ENCODE results near the gene STK26. TPM values are rescaled to one million over a fixed set of nuclear protein-coding genes. Genes with fewer than 3 reads are reported as not detected.

The STK26 gene
- total and polyA plus RNA-seq, 2 experiments from 2014 or later, result 65.2 to 110 TPM

DNA sequence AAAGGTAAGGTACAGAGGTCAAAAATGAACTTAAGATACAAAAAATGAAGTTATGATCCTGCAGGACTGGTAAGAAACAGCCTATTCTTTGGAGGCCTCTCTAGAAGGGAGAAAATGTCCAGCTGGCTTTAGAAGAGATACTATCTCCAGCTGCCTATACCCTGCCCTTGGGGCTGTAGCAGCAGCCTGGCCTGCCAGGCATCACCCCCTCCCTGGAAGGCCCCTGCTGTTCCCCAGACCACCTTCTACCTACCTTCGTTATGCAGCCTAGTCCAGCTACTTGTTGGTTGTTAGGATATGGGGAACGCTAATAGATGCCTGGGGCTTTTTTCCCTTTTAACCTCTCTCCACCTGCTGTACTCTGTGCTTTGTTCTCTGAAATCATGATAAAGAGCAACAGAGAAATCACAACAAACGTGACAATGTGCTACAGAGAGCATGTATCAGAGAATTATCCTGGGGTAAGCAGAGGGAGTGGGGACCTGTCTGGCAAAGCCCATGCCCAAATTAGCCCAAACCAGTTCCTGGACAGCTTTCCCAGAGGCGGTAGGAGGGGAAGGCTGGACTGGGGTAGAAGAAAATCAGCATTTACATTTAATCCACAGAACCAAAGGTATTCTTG, 70.2 kb downstream of the STK26 start:
- no peak for ATAC-seq
- H3K36me3 Mint-ChIP-seq (ENCODE audit: low read depth), result no peaks in the 10 kb centered on the region
- H3K27ac Mint-ChIP-seq, result no peak overlapping the region

DNA sequence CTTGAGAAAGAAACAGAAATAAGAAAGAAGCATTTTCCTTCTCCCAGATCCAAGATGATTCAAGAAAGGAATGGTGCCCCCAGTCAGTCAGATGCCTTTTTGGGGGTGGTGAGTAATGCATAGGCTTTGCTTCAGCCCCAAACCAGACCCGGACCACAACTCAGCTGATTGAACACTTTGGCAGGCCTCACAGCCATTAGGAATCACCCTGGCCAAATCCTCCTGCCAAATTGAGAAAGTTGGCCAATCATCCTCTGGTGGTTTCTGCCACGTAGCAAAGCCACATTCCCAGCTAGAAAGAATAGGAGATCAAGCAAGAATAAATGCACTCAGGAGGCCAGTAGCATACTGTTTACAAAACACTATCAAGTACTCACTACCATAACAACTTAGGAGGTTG, 71.1 kb downstream of the STK26 start:
- H3K4me1 Mint-ChIP-seq, result 0 out of 3 replicates have a peak, but pooled peaks cover 3% of the 10 kb centered on the region
- H3K4me2 ChIP-seq, result no peak overlapping the region
- H3K4me3 Mint-ChIP-seq, result no peak overlapping the region
- H3K9me2 ChIP-seq (ENCODE audit: insufficient read depth), result no peaks in the 10 kb centered on the region
- H3K27ac Mint-ChIP-seq, result no peak overlapping the region
- H3K36me3 ChIP-seq (ENCODE audit: insufficient read depth), result no peaks in the 10 kb centered on the region
- DNase-seq (ENCODE audit: low spot score), result no peak
- no peaks in the 10 kb centered on the region for H3F3A ChIP-seq (replicated peaks; ENCODE audit: low read depth)
- H3K27me3 ChIP-seq (ENCODE audit: insufficient read depth), result no peaks in the 10 kb centered on the region
- no peaks in the 10 kb centered on the region for H3K9me3 Mint-ChIP-seq
- no peaks in the 10 kb centered on the region for H3K79me2 ChIP-seq (replicated peaks; ENCODE audit: insufficient read depth)
- H2AFZ ChIP-seq, result no peak overlapping the region
- H3K36me3 Mint-ChIP-seq (ENCODE audit: low read depth), result no peaks in the 10 kb centered on the region
- H4K20me1 ChIP-seq (replicated peaks; ENCODE audit: insufficient read depth), result no peaks in the 10 kb centered on the region
- no peaks in the 10 kb centered on the region for H3K4me1 ChIP-seq (ENCODE audit: insufficient read depth)
- H3K27me3 Mint-ChIP-seq (ENCODE audit: insufficient read depth, low read depth, poor library complexity), result no peaks in the 10 kb centered on the region
- H3K4me3 ChIP-seq, result no peak overlapping the region
- no peak for ATAC-seq
- no peak overlapping the region for H3K27ac ChIP-seq (ENCODE audit: low read depth)
- TF ChIP-seq, protein P1, sequence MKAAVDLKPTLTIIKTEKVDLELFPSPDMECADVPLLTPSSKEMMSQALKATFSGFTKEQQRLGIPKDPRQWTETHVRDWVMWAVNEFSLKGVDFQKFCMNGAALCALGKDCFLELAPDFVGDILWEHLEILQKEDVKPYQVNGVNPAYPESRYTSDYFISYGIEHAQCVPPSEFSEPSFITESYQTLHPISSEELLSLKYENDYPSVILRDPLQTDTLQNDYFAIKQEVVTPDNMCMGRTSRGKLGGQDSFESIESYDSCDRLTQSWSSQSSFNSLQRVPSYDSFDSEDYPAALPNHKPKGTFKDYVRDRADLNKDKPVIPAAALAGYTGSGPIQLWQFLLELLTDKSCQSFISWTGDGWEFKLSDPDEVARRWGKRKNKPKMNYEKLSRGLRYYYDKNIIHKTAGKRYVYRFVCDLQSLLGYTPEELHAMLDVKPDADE (IDR thresholded peaks at IDR 0.05), result no peak
- TF ChIP-seq, protein P2, sequence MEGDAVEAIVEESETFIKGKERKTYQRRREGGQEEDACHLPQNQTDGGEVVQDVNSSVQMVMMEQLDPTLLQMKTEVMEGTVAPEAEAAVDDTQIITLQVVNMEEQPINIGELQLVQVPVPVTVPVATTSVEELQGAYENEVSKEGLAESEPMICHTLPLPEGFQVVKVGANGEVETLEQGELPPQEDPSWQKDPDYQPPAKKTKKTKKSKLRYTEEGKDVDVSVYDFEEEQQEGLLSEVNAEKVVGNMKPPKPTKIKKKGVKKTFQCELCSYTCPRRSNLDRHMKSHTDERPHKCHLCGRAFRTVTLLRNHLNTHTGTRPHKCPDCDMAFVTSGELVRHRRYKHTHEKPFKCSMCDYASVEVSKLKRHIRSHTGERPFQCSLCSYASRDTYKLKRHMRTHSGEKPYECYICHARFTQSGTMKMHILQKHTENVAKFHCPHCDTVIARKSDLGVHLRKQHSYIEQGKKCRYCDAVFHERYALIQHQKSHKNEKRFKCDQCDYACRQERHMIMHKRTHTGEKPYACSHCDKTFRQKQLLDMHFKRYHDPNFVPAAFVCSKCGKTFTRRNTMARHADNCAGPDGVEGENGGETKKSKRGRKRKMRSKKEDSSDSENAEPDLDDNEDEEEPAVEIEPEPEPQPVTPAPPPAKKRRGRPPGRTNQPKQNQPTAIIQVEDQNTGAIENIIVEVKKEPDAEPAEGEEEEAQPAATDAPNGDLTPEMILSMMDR (conservative IDR thresholded peaks at IDR 0.05; ENCODE audit: low read depth in 2 of 2), result no peak
- TF ChIP-seq POLR2AphosphoS5 (IDR thresholded peaks at IDR 0.05; ENCODE audit: low read depth) (no peak), NANOG (IDR thresholded peaks at IDR 0.05; ENCODE audit: borderline replicate concordance) (no peak), ZNF331 (CRISPR knock-in tag; IDR thresholded peaks at IDR 0.05; ENCODE audit: low read depth) (no peak), CREB1 (CRISPR knock-in tag; IDR thresholded peaks at IDR 0.05; ENCODE audit: low read depth) (no peak), JUNB (IDR thresholded peaks at IDR 0.05; ENCODE audit: unreplicated experiment) (no peak), ZNF114 (CRISPR knock-in tag; IDR thresholded peaks at IDR 0.05) (no peak), EZH2phosphoT487 (IDR thresholded peaks at IDR 0.05; ENCODE audit: unreplicated experiment) (no peak), STAT1 (IDR thresholded peaks at IDR 0.05; ENCODE audit: unreplicated experiment) (no peak)
- TF ChIP-seq, protein P3, sequence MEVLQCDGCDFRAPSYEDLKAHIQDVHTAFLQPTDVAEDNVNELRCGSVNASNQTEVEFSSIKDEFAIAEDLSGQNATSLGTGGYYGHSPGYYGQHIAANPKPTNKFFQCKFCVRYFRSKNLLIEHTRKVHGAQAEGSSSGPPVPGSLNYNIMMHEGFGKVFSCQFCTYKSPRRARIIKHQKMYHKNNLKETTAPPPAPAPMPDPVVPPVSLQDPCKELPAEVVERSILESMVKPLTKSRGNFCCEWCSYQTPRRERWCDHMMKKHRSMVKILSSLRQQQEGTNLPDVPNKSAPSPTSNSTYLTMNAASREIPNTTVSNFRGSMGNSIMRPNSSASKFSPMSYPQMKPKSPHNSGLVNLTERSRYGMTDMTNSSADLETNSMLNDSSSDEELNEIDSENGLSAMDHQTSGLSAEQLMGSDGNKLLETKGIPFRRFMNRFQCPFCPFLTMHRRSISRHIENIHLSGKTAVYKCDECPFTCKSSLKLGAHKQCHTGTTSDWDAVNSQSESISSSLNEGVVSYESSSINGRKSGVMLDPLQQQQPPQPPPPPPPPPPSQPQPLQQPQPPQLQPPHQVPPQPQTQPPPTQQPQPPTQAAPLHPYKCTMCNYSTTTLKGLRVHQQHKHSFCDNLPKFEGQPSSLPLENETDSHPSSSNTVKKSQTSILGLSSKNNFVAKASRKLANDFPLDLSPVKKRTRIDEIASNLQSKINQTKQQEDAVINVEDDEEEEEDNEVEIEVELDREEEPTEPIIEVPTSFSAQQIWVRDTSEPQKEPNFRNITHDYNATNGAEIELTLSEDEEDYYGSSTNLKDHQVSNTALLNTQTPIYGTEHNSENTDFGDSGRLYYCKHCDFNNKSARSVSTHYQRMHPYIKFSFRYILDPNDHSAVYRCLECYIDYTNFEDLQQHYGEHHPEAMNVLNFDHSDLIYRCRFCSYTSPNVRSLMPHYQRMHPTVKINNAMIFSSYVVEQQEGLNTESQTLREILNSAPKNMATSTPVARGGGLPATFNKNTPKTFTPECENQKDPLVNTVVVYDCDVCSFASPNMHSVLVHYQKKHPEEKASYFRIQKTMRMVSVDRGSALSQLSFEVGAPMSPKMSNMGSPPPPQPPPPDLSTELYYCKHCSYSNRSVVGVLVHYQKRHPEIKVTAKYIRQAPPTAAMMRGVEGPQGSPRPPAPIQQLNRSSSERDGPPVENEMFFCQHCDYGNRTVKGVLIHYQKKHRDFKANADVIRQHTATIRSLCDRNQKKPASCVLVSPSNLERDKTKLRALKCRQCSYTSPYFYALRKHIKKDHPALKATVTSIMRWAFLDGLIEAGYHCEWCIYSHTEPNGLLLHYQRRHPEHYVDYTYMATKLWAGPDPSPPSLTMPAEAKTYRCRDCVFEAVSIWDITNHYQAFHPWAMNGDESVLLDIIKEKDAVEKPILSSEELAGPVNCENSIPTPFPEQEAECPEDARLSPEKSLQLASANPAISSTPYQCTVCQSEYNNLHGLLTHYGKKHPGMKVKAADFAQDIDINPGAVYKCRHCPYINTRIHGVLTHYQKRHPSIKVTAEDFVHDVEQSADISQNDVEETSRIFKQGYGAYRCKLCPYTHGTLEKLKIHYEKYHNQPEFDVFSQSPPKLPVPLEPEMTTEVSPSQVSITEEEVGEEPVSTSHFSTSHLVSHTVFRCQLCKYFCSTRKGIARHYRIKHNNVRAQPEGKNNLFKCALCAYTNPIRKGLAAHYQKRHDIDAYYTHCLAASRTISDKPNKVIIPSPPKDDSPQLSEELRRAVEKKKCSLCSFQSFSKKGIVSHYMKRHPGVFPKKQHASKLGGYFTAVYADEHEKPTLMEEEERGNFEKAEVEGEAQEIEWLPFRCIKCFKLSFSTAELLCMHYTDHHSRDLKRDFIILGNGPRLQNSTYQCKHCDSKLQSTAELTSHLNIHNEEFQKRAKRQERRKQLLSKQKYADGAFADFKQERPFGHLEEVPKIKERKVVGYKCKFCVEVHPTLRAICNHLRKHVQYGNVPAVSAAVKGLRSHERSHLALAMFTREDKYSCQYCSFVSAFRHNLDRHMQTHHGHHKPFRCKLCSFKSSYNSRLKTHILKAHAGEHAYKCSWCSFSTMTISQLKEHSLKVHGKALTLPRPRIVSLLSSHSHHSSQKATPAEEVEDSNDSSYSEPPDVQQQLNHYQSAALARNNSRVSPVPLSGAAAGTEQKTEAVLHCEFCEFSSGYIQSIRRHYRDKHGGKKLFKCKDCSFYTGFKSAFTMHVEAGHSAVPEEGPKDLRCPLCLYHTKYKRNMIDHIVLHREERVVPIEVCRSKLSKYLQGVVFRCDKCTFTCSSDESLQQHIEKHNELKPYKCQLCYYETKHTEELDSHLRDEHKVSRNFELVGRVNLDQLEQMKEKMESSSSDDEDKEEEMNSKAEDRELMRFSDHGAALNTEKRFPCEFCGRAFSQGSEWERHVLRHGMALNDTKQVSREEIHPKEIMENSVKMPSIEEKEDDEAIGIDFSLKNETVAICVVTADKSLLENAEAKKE (CRISPR knock-in tag; IDR thresholded peaks at IDR 0.05), result no peak

More for the DNA sequence above, 70.2 kb downstream of the STK26 start:
- DNase-seq (ENCODE audit: low spot score), result no peak
- no peaks in the 10 kb centered on the region for H3K79me2 ChIP-seq (replicated peaks; ENCODE audit: insufficient read depth)
- no peak overlapping the region for H2AFZ ChIP-seq
- 0 out of 3 replicates have a peak, but pooled peaks cover 3% of the 10 kb centered on the region for H3K4me1 Mint-ChIP-seq
- H4K20me1 ChIP-seq (replicated peaks; ENCODE audit: insufficient read depth), result no peaks in the 10 kb centered on the region
- H3F3A ChIP-seq (replicated peaks; ENCODE audit: low read depth), result no peaks in the 10 kb centered on the region
- H3K4me1 ChIP-seq (ENCODE audit: insufficient read depth), result no peaks in the 10 kb centered on the region
- H3K36me3 ChIP-seq (ENCODE audit: insufficient read depth), result no peaks in the 10 kb centered on the region
- no peak overlapping the region for H3K27ac ChIP-seq (ENCODE audit: low read depth)
- no peaks in the 10 kb centered on the region for H3K9me2 ChIP-seq (ENCODE audit: insufficient read depth)
- TF ChIP-seq CREB1 (CRISPR knock-in tag; IDR thresholded peaks at IDR 0.05; ENCODE audit: low read depth), result no peak
- TF ChIP-seq JUNB (IDR thresholded peaks at IDR 0.05; ENCODE audit: unreplicated experiment), result no peak
- no peak for TF ChIP-seq ZNF114 (CRISPR knock-in tag; IDR thresholded peaks at IDR 0.05)
- no peak overlapping the region for H3K4me2 ChIP-seq
- no peak overlapping the region for H3K4me3 Mint-ChIP-seq
- no peaks in the 10 kb centered on the region for H3K27me3 ChIP-seq (ENCODE audit: insufficient read depth)
- no peaks in the 10 kb centered on the region for H3K27me3 Mint-ChIP-seq (ENCODE audit: insufficient read depth, low read depth, poor library complexity)
- H3K4me3 ChIP-seq, result no peak overlapping the region
- no peaks in the 10 kb centered on the region for H3K9me3 Mint-ChIP-seq

Data from GM23338 (cell line).